A549 (cell line): Measurements from ENCODE around the gene SLC27A6. TPM values are rescaled to one million over a fixed set of nuclear protein-coding genes. Genes with fewer than 3 reads are reported as not detected.

Experiments used
- ATAC-seq, 2 experiments: fragments of 200-7000 bp in 1 of 2; fragments of >200 bp in 1 of 2; cut with Nextera tagmentation in 1 of 2; cut with Tn5 transposase in 1 of 2; 3 replicates each; pipeline versions ENCODE4 v1.8.0 to v1.9.1; 2018 to 2020; ENCODE audit warnings: mild to moderate bottlenecking in 1 of 2, moderate library complexity in 1 of 2
- CTCF ChIA-PET: fragments of 300-600 bp; sonication (Branson Sonifier 250); formaldehyde crosslinking; extraction: SDS; loops from one replicate; lab custom pipeline; 2021; ENCODE audit warnings: antibody characterized with exemption, inconsistent platforms; lab: Yijun Ruan, JAX
- POLR2A ChIA-PET: fragments of 350-600 bp; formaldehyde crosslinking; extraction: SDS; loops from one replicate; lab custom pipeline; 2021; ENCODE audit warnings: antibody characterized with exemption, inconsistent platforms; lab: Yijun Ruan, JAX
- DNase-seq, 2 experiments: peaks; one replicate each; pipeline versions ENCODE4 v3.0.0 to v3.0.0-alpha.2; 2011 to 2016; ENCODE audit warnings: low read depth in 1 of 2, low spot score in 1 of 2
- FAIRE-seq: peaks from 2 replicates; lab custom pipeline; 2011; peaks lifted over from hg19 to GRCh38; lab: Jason Lieb, UNC
- H3K27ac ChIP-seq, 2 experiments: fragments of >200 bp; sonication (Bioruptor Twin); formaldehyde crosslinking; 3 replicates each; pipeline ENCODE4 v1.5.1; 2016 to 2017
- H3K4me1 ChIP-seq: fragments of >200 bp; sonication (Bioruptor Twin); formaldehyde crosslinking; 3 replicates; pipeline ENCODE4 v1.6.1; 2016
- H3K4me2 ChIP-seq: fragments of >200 bp; sonication (Bioruptor Twin); formaldehyde crosslinking; 3 replicates; pipeline ENCODE4 v1.6.1; 2016
- H3K4me3 ChIP-seq: fragments of >200 bp; sonication (Bioruptor Twin); formaldehyde crosslinking; 3 replicates; pipeline ENCODE4 v1.5.1; 2016
- H3K9me3 ChIP-seq: fragments of >200 bp; sonication (Bioruptor Twin); formaldehyde crosslinking; 3 replicates; pipeline ENCODE4 v1.6.1; 2016
- ATOH8 ChIP-seq: fragments of 250-450 bp; sonication (Bioruptor Pico); IDR thresholded peaks from 2 replicates; pipeline ENCODE4 v1.5.0; 2020; ENCODE audit warnings: low read depth, mild to moderate bottlenecking, moderate library complexity
- CBX8 ChIP-seq: fragments of 200-600 bp; sonication (generic); IDR thresholded peaks from 2 replicates; pipeline ENCODE4 v1.6.1; 2016
- CHD2 ChIP-seq: fragments of 150-350 bp; IDR thresholded peaks from 2 replicates; pipeline ENCODE4 v1.6.1; 2014; ENCODE audit warnings: low read length; ENCODE audit not compliant: partially characterized antibody
- EHF ChIP-seq: fragments of 250-450 bp; sonication (Bioruptor Pico); IDR thresholded peaks from 2 replicates; pipeline ENCODE4 v1.5.0; 2020; ENCODE audit warnings: mild to moderate bottlenecking
- EHMT2 ChIP-seq: fragments of 200-600 bp; sonication (generic); IDR thresholded peaks from 2 replicates; pipeline ENCODE4 v1.6.1; 2016; ENCODE audit warnings: antibody characterized with exemption, low read depth, mild to moderate bottlenecking, moderate library complexity
- ELK1 ChIP-seq: fragments of 150-350 bp; IDR thresholded peaks from 2 replicates; pipeline ENCODE4 v1.6.1; 2014; ENCODE audit warnings: low read depth, mild to moderate bottlenecking, low read length
- FOSL2 ChIP-seq, 2 experiments: fragments of 450-650 bp in 1 of 2; fragments of >200 bp in 1 of 2; sonication (Bioruptor Twin) in 1 of 2; formaldehyde crosslinking; IDR thresholded peaks; 2 replicates each; pipeline versions ENCODE4 v1.5.0 to v1.6.1; 2016 to 2020; ENCODE audit warnings: mild to moderate bottlenecking in 1 of 2, moderate library complexity in 1 of 2
- HDAC2 ChIP-seq: fragments of 200-600 bp; sonication (generic); IDR thresholded peaks from 2 replicates; pipeline ENCODE4 v1.6.1; 2016
- HMGXB4 ChIP-seq: fragments of 250-450 bp; sonication (Bioruptor Pico); IDR thresholded peaks from 2 replicates; pipeline ENCODE4 v1.5.0; 2021; ENCODE audit warnings: mild to moderate bottlenecking, moderate library complexity, borderline replicate concordance
- JUNB ChIP-seq: fragments of >200 bp; sonication (Bioruptor Twin); formaldehyde crosslinking; IDR thresholded peaks from 2 replicates; pipeline ENCODE4 v1.6.1; 2016
- MYC ChIP-seq: IDR thresholded peaks from 2 replicates; pipeline ENCODE4 v1.6.1; 2012; ENCODE audit warnings: mild to moderate bottlenecking, inconsistent platforms, low read length, improper control_type of control experiment, borderline replicate concordance
- RARB ChIP-seq: fragments of 250-450 bp; sonication (Bioruptor Pico); IDR thresholded peaks from 2 replicates; pipeline ENCODE4 v1.8.0; 2021; ENCODE audit warnings: mild to moderate bottlenecking, moderate library complexity
- SMC3 ChIP-seq: fragments of >200 bp; sonication (Bioruptor Twin); formaldehyde crosslinking; IDR thresholded peaks from 3 replicates; pipeline ENCODE4 v1.6.1; 2018; ENCODE audit warnings: inconsistent platforms
- ZFP36 ChIP-seq: fragments of 450-650 bp; IDR thresholded peaks from 2 replicates; pipeline ENCODE4 v1.6.1; 2014; ENCODE audit warnings: borderline replicate concordance; ENCODE audit not compliant: partially characterized antibody
- ZNF302 ChIP-seq: fragments of 250-450 bp; sonication (Bioruptor Pico); IDR thresholded peaks from 2 replicates; pipeline ENCODE4 v1.9.0; 2021; ENCODE audit warnings: inconsistent platforms, mild to moderate bottlenecking, moderate library complexity
- ZSCAN20 ChIP-seq: fragments of 250-450 bp; sonication (Bioruptor Pico); IDR thresholded peaks from 2 replicates; pipeline ENCODE4 v1.8.0; 2022; ENCODE audit warnings: mild to moderate bottlenecking, moderate library complexity
- WGBS: methylation state at CpG from one replicate; pipeline ENCODE4 v1.1.6; 2017; ENCODE audit errors: missing lambda C conversion rate; 5-methylcytosine and 5-hydroxymethylcytosine counted together
- polyA plus RNA-seq, 4 experiments: library from polyadenylated mRNA; depleted of rRNA in 3 of 4; stranded (reverse); fragments of >200 nt; fragmentation: RNase III in 1 of 4; extraction: RNeasy Plus Mini Kit Qiagen cat#74134 plus additional on column Dnase treatment in 1 of 4; gene quantifications; 2 replicates in 3 of 4; 3 replicates in 1 of 4; pipeline ENCODE4 v1.2.3, GENCODE V29; 2011 to 2017

SLC27A6 gene
- polyA plus RNA-seq, 2 of the 4 experiments (the other 2 are of a cell fraction), result 0.05 TPM; not detected in 1

- no peak for TF ChIP-seq HMGXB4 (CRISPR knock-in tag)
Observed at GRCh38 chr5:128980917-128981316, 15.6 kb downstream of the SLC27A6 start (continued).

GRCh38 chr5:128984480-128984879, 19.2 kb downstream of the SLC27A6 start:
- TF ChIP-seq FOSL2 (IDR thresholded peaks at IDR 0.05) (no peak), FOSL2 (CRISPR knock-in tag; IDR thresholded peaks at IDR 0.05) (no peak), JUNB (no peak), ZFP36 (no peak), ZSCAN20 (CRISPR knock-in tag) (no peak), EHF (CRISPR knock-in tag) (no peak), ATOH8 (CRISPR knock-in tag) (no peak), MYC (no peak)
- CTCF ChIA-PET, result no interaction called here
- H3K4me1 ChIP-seq, result no peaks in the 10 kb centered on the region
- no peaks in the 10 kb centered on the region for H3K9me3 ChIP-seq
- DNase-seq (no peak), FAIRE-seq (no peak), ATAC-seq (no peak)
- 0% methylated on average over 1 of the region's 1 CpG for WGBS
- POLR2A ChIA-PET, result no interaction called here
- no peak overlapping the region for H3K4me2 ChIP-seq
- no peak overlapping the region for H3K4me3 ChIP-seq
- H3K27ac ChIP-seq, result no peak overlapping the region

- no peak for FAIRE-seq
- CTCF ChIA-PET, result interaction anchor here (0.6 kb wide), 1 partner anchor 1517 kb away, joined by 3 read pairs; no protein-coding TSS in a partner anchor
- TF ChIP-seq HDAC2 (no peak), MYC (no peak), EHMT2 (no peak), RARB (CRISPR knock-in tag) (no peak), EHF (CRISPR knock-in tag) (no peak), HMGXB4 (CRISPR knock-in tag) (no peak), ZSCAN20 (CRISPR knock-in tag) (no peak), SMC3 (no peak), CHD2 (no peak), ELK1 (no peak), CBX8 (no peak), ZNF302 (CRISPR knock-in tag) (no peak)
- TF ChIP-seq, all 56 proteins: peak for 0
- WGBS, result 64% methylated on average over 1 of the region's 1 CpG
- H3K4me3 ChIP-seq, result no peak overlapping the region
- no peak overlapping the region for H3K27ac ChIP-seq
- no peak overlapping the region for H3K4me2 ChIP-seq
- H3K9me3 ChIP-seq, result no peaks in the 10 kb centered on the region
- no peaks in the 10 kb centered on the region for H3K4me1 ChIP-seq
- POLR2A ChIA-PET, result no interaction called here
- ATAC-seq (no peak), DNase-seq (no peak)
Observed at GRCh38 chr5:128988476-128988875, 23.2 kb downstream of the SLC27A6 start.
